Tibial nerve (tissue), 4 donors: ENCODE measurements around the gene NHSL1. TPM values are rescaled to one million over a fixed set of nuclear protein-coding genes. Genes with fewer than 3 reads are reported as not detected.

ENCODE experiments used
- DNase-seq, 2 donors: peaks; one replicate each; pipeline ENCODE4 v3.0.0-alpha.2; 2019; ENCODE audit warnings: low spot score in 2 of 2
- H3K27ac ChIP-seq, 4 donors: fragments of 200-600 bp; sonication (generic) in 3 of 4; one replicate each; pipeline ENCODE4 v1.5.1; 2017 to 2019; ENCODE audit warnings: mild to moderate bottlenecking in 1 of 4
- H3K27me3 ChIP-seq, 2 donors: fragments of 200-600 bp; sonication (generic) in 1 of 2; one replicate each; pipeline versions ENCODE4 v1.5.1 to v1.6.0; 2017 to 2019
- H3K36me3 ChIP-seq, 3 donors: fragments of 200-600 bp; sonication (generic); one replicate each; pipeline ENCODE4 v1.5.1; 2018 to 2019
- H3K4me1 ChIP-seq, 4 donors: fragments of 200-600 bp; sonication (generic) in 3 of 4; one replicate each; pipeline ENCODE4 v1.5.1; 2017 to 2019
- H3K4me3 ChIP-seq, 4 donors: fragments of 200-600 bp; sonication (generic) in 3 of 4; one replicate each; pipeline ENCODE4 v1.5.1; 2017 to 2019; ENCODE audit warnings: mild to moderate bottlenecking in 1 of 4, moderate library complexity in 1 of 4
- H3K9me3 ChIP-seq, 4 donors: fragments of 200-600 bp; sonication (generic) in 3 of 4; one replicate each; pipeline ENCODE4 v1.5.1; 2017 to 2019
- CTCF ChIP-seq, 5 experiments: fragments of 200-600 bp in 3 of 5; fragments of 450-650 bp in 2 of 5; sonication (generic) in 3 of 5; IDR thresholded peaks; one replicate each; pipeline ENCODE4 v1.5.1; 2016 to 2019; ENCODE audit warnings: antibody characterized with exemption in 5 of 5, mild to moderate bottlenecking in 3 of 5, moderate library complexity in 2 of 5
- EP300 ChIP-seq, 2 donors: sonication (generic); formaldehyde crosslinking; IDR thresholded peaks; one replicate each; pipeline ENCODE4 v1.6.1; 2017; ENCODE audit warnings: antibody characterized with exemption in 2 of 2, mild to moderate bottlenecking in 1 of 2
- POLR2A ChIP-seq, 2 donors: fragments of 450-650 bp; IDR thresholded peaks; one replicate each; pipeline ENCODE4 v1.6.1; 2017; ENCODE audit warnings: antibody characterized with exemption in 2 of 2, mild to moderate bottlenecking in 2 of 2, moderate library complexity in 2 of 2
- WGBS, 2 donors: methylation state at CpG; one replicate each; pipeline ENCODE4 v1.1.5; 2018; 5-methylcytosine and 5-hydroxymethylcytosine counted together
- total RNA-seq, 4 donors: library from RNA; depleted of rRNA; stranded (reverse); fragments of >200 nt; gene quantifications; one replicate each; pipeline ENCODE4 v1.1.0, GENCODE V29; 2016

Gene NHSL1
- total RNA-seq, 4 donors from 2014 or later: 8.6 to 17.3 (median 12.6) TPM

- no peaks in the 10 kb centered on the region for H3K36me3 ChIP-seq
- H3K27ac ChIP-seq: no peak overlapping the region
- no peaks in the 10 kb centered on the region for H3K27me3 ChIP-seq
Measured at GRCh38 chr6:138523347-138524210, 24.3 kb upstream of the NHSL1 start.

DNA sequence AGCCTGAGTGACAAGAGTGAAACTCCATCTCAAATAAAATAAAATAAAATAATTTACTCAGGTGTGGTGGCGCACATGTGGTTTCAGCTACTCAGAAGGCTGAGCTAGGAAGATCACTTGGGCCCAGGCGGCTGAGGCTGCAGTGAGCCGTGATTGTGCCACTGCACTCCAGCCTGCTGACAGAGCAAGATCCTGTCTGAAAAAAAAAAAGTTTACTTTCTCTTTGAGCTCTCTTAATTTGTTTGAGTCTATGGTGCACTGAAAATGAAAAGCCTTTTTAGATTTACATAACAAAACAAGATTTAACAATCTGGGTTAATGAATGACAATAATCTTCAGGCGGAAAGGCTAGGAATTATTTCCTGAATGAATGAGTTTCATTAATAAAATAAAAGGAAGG is 23.3 kb upstream of the NHSL1 start:
- H3K36me3 ChIP-seq: no peaks in the 10 kb centered on the region
- no peaks in the 10 kb centered on the region for H3K27me3 ChIP-seq
- H3K4me1 ChIP-seq: peaks cover 0 to 24% (median 2%) of the 10 kb centered on the region in 4 donors
- H3K9me3 ChIP-seq: no peaks in the 10 kb centered on the region
- 78% methylated on average over 4 of the region's 4 CpGs for WGBS, 2 donors
- H3K4me3 ChIP-seq: no peak overlapping the region
- no peak for TF ChIP-seq EP300 (IDR thresholded peaks at IDR 0.05)
- no peak for TF ChIP-seq CTCF (IDR thresholded peaks at IDR 0.05)
- no peak for TF ChIP-seq POLR2A (IDR thresholded peaks at IDR 0.05)
- no peak for DNase-seq
- H3K27ac ChIP-seq: peak overlapping the region in 2 of 4 donors; percentile 31 to 44

More at GRCh38 chr6:138523347-138524210, 24.3 kb upstream of the NHSL1 start:
- no peaks in the 10 kb centered on the region for H3K9me3 ChIP-seq
- no peak for TF ChIP-seq CTCF (IDR thresholded peaks at IDR 0.05)
- H3K4me3 ChIP-seq: no peak overlapping the region
- 80 to 81% methylated on average over 7 of the region's 7 CpGs for WGBS, 2 donors
- peaks cover 0 to 34% (median 2%) of the 10 kb centered on the region in 4 donors for H3K4me1 ChIP-seq
- DNase-seq: no peak

DNA sequence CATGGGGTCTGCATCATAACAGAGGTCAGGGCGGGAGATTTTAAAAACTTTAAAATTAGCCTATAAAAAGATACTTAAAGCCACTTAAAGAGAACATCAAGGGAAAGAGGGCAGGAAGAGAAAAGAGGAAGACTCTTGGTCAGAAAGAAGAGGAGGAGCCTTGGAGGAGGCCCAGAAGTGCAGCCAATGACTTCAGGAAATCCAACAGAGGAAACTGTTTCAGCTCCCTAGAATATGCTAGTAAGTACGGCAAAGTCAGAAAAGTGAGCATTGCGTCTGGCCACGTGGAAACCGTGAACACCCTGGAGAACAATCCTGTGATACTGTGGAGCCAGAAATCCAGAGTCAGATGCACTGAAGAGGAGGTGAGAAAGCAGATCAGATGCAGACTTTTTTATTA is 22.5 kb upstream of the NHSL1 start:
- DNase-seq: no peak
- H3K4me3 ChIP-seq: no peak overlapping the region
- WGBS, 2 donors: 73 to 77% methylated on average over 5 of the region's 5 CpGs
- H3K4me1 ChIP-seq: peaks cover 0 to 17% (median 2%) of the 10 kb centered on the region in 4 donors
- peak overlapping the region in 2 of 4 donors; percentile 31 to 44 for H3K27ac ChIP-seq
- no peaks in the 10 kb centered on the region for H3K27me3 ChIP-seq
- no peaks in the 10 kb centered on the region for H3K9me3 ChIP-seq
- H3K36me3 ChIP-seq: no peaks in the 10 kb centered on the region
- TF ChIP-seq EP300 (IDR thresholded peaks at IDR 0.05): no peak
- TF ChIP-seq POLR2A (IDR thresholded peaks at IDR 0.05): no peak
- TF ChIP-seq CTCF (IDR thresholded peaks at IDR 0.05): no peak

GRCh38 chr6:138520463-138520862 is 21.2 kb upstream of the NHSL1 start:
- no peak for DNase-seq
- no peaks in the 10 kb centered on the region for H3K27me3 ChIP-seq
- peaks cover 0 to 9% (median 2%) of the 10 kb centered on the region in 4 donors for H3K4me1 ChIP-seq
- WGBS, 2 donors: 46 to 50% methylated on average over 3 of the region's 3 CpGs
- H3K27ac ChIP-seq: no peak overlapping the region
- no peak for TF ChIP-seq POLR2A (IDR thresholded peaks at IDR 0.05)
- peak in 3 of 5 experiments; percentile 21 to 44 (median 43) for TF ChIP-seq CTCF (IDR thresholded peaks at IDR 0.05)
- no peaks in the 10 kb centered on the region for H3K36me3 ChIP-seq
- no peak overlapping the region for H3K4me3 ChIP-seq
- no peaks in the 10 kb centered on the region for H3K9me3 ChIP-seq

DNA sequence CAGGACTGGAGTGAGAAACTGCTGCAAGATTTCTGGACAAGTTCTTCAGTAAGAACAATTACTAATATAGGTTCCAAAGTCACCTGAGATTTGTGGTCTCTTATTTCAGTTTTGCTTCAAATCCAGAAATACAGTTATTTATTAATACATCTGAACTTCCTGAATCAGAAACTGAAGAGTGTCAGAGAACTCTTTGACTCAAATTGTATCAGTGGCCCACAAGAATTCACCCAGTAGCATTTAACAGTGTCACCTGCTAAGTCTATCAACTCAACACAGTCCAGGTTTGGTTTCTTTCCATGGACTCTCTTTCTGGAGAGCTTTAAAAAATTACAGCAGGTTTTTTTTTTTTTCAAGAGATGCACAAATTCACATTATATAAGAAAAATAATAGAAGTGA is 18.8 kb upstream of the NHSL1 start:
- Histone ChIP-seq H3K36me3 (no peaks in the 10 kb centered on the region), H3K9me3 (no peaks in the 10 kb centered on the region), H3K4me3 (no peak overlapping the region), H3K27ac (no peak overlapping the region), H3K27me3 (no peaks in the 10 kb centered on the region), H3K4me1 (peaks cover 0 to 5% (median 1%) of the 10 kb centered on the region in 4 donors)
- TF ChIP-seq CTCF (IDR thresholded peaks at IDR 0.05) (no peak), POLR2A (IDR thresholded peaks at IDR 0.05) (no peak), EP300 (IDR thresholded peaks at IDR 0.05) (no peak)
- DNase-seq: no peak
